KMS-11 (cell line): Measurements from ENCODE around the gene PHB1.

Source experiments
- H2AFZ ChIP-seq: fragments of 200-600 bp; sonication (generic); 2 replicates; pipeline ENCODE4 v1.6.1; 2016; ENCODE audit warnings: antibody characterized with exemption, mixed run types, low read depth
- H3K27ac ChIP-seq: fragments of 200-600 bp; sonication (generic); 2 replicates; pipeline ENCODE4 v1.6.1; 2016; ENCODE audit warnings: mild to moderate bottlenecking, mixed run types
- H3K27me3 ChIP-seq: fragments of 200-600 bp; sonication (generic); 2 replicates; pipeline ENCODE4 v1.6.1; 2017; ENCODE audit warnings: mild to moderate bottlenecking, low read depth, mixed run types, moderate library complexity; ENCODE audit not compliant: insufficient read depth
- H3K36me3 ChIP-seq: fragments of 200-600 bp; sonication (generic); 2 replicates; pipeline ENCODE4 v1.6.1; 2017; ENCODE audit warnings: mild to moderate bottlenecking, mixed run types; ENCODE audit not compliant: insufficient read depth
- H3K4me1 ChIP-seq: fragments of 200-600 bp; sonication (generic); 2 replicates; pipeline ENCODE4 v1.6.1; 2016; ENCODE audit warnings: mild to moderate bottlenecking, low read depth, mixed run types; ENCODE audit not compliant: poor library complexity, severe bottlenecking
- H3K4me2 ChIP-seq: fragments of 200-600 bp; sonication (generic); 2 replicates; pipeline ENCODE4 v1.7.0; 2016; ENCODE audit warnings: mild to moderate bottlenecking, mixed run types
- H3K4me3 ChIP-seq: fragments of 200-600 bp; sonication (generic); IDR thresholded peaks from 2 replicates; pipeline ENCODE4 v1.6.1; 2017; ENCODE audit warnings: low read depth, low read length, mixed read lengths; ENCODE audit not compliant: insufficient read depth
- H3K79me2 ChIP-seq: fragments of 200-600 bp; sonication (generic); 2 replicates; pipeline ENCODE4 v1.6.1; 2016; ENCODE audit warnings: low read depth, mixed run types; ENCODE audit not compliant: insufficient read depth
- H3K9ac ChIP-seq: fragments of 200-600 bp; sonication (generic); 2 replicates; pipeline ENCODE4 v1.6.1; 2016; ENCODE audit warnings: mild to moderate bottlenecking, mixed run types
- H4K20me1 ChIP-seq: fragments of 200-600 bp; sonication (generic); 2 replicates; pipeline ENCODE4 v1.6.1; 2016; ENCODE audit warnings: mild to moderate bottlenecking, mixed run types; ENCODE audit not compliant: insufficient read depth
- CTCF ChIP-seq: fragments of 200-600 bp; sonication (generic); conservative IDR thresholded peaks from 2 replicates; pipeline ENCODE4 v1.6.1; 2017; ENCODE audit warnings: low read depth, mild to moderate bottlenecking, antibody characterized with exemption, low read length, moderate library complexity, mixed read lengths

Gene PHB1

GRCh38 chr17:49378311-49378710, 36.4 kb downstream of the PHB1 start:
- no peaks in the 10 kb centered on the region for H3K79me2 ChIP-seq
- no peaks in the 10 kb centered on the region for H3K27me3 ChIP-seq
- no peak overlapping the region for H3K9ac ChIP-seq
- no peaks in the 10 kb centered on the region for H4K20me1 ChIP-seq
- H3K36me3 ChIP-seq, result no peaks in the 10 kb centered on the region
- H2AFZ ChIP-seq, result no peak overlapping the region
- TF ChIP-seq CTCF, result no peak
- H3K27ac ChIP-seq, result no peak overlapping the region
- H3K4me2 ChIP-seq, result no peak overlapping the region
- H3K4me3 ChIP-seq, result no peak overlapping the region
- H3K4me1 ChIP-seq, result no peaks in the 10 kb centered on the region

GRCh38 chr17:49375544-49375943, 39.1 kb downstream of the PHB1 start:
- no peak for TF ChIP-seq CTCF
- H4K20me1 ChIP-seq, result no peaks in the 10 kb centered on the region
- H3K4me3 ChIP-seq, result no peak overlapping the region
- H3K4me2 ChIP-seq, result no peak overlapping the region
- H2AFZ ChIP-seq, result no peak overlapping the region
- H3K9ac ChIP-seq, result no peak overlapping the region
- no peaks in the 10 kb centered on the region for H3K4me1 ChIP-seq
- H3K27ac ChIP-seq, result no peak overlapping the region
- no peaks in the 10 kb centered on the region for H3K36me3 ChIP-seq
- H3K79me2 ChIP-seq, result no peaks in the 10 kb centered on the region
- no peaks in the 10 kb centered on the region for H3K27me3 ChIP-seq

- Histone ChIP-seq H4K20me1 (no peaks in the 10 kb centered on the region), H2AFZ (no peak overlapping the region), H3K36me3 (no peaks in the 10 kb centered on the region), H3K27me3 (no peaks in the 10 kb centered on the region), H3K27ac (no peak overlapping the region), H3K9ac (no peak overlapping the region), H3K4me1 (no peaks in the 10 kb centered on the region), H3K79me2 (no peaks in the 10 kb centered on the region), H3K4me3 (no peak overlapping the region), H3K4me2 (no peak overlapping the region)
- no peak for TF ChIP-seq CTCF
Observed at GRCh38 chr17:49373115-49373514, 41.6 kb downstream of the PHB1 start.

- no peaks in the 10 kb centered on the region for H3K79me2 ChIP-seq
- no peak overlapping the region for H3K4me3 ChIP-seq
- H3K27me3 ChIP-seq, result no peaks in the 10 kb centered on the region
- no peak for TF ChIP-seq CTCF
- H3K27ac ChIP-seq, result no peak overlapping the region
- H4K20me1 ChIP-seq, result no peaks in the 10 kb centered on the region
- no peaks in the 10 kb centered on the region for H3K4me1 ChIP-seq
- no peak overlapping the region for H3K9ac ChIP-seq
- no peaks in the 10 kb centered on the region for H3K36me3 ChIP-seq
- H3K4me2 ChIP-seq, result no peak overlapping the region
- no peak overlapping the region for H2AFZ ChIP-seq
Observed at GRCh38 chr17:49372425-49372824, 42.3 kb downstream of the PHB1 start.
